ENCODE measurements around the gene INO80.
A peak's percentile ranks its signal among the peaks of the same experiment; 100 is the strongest.
"Not testable (repeated sequence)": the region's sequence is repeated elsewhere in the genome, so short reads cannot be mapped to it uniquely, and the experiment has no call there.

Gene INO80

DNA sequence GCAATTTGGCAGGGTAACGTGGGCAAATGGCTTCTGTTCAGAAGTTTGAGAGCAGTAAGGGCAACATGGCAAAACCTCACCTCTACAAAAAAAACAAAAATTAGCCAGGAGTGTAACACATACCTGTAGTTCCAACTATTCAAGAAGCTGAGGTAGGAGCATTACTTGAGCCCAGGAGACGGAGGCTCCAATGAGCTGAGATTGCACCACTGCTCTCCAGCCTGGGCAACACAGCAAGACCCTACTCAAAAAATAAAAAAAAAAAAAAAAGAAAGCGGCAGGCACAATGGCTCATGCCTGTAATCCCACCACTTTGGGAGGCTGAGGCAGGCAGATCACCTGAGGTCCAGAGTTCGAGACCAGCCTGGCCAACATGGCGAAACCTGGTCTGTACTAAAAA lies 5.9 kb upstream of the INO80 start:
- no peak for DNase-seq

DNA sequence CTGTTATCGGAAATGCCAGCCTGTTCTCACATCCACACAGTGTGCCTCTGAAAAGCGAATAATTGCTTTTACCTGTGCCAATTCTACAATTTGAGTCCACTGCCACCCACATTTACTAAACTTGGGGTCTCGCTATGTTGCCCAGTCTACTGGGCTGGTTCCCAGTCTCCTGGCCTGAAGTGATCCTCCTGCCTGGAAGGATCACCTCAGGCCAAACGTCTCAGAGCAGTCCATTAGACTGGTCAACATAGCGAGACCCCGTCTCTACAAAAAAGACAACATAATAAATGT lies 827 bp upstream of the INO80 start:
- no peak for DNase-seq

DNA sequence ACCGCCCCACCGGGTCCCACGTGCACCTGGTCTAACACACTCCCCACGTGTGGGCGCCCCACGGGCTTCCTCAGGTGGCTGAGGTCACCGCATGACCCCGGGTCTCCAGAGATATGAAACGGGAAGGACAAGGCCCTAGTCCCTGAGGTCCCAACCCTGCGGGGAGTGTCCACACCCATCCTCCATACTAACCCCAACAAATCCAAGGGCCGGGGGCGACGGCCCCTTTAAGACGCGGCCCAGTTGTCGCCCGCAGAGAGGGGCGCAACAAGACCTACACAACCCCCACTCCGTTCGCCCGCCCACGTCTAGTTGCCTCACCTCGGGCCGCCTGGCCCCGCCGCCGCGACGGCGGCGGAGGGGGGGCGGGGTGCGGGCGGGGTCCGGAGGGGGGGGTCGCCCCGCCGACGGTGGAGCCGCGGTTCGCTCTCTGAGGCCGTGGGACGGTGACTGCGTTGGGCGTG lies 396 bp downstream of the INO80 start:
- DNase-seq = peak; percentile 63

DNA sequence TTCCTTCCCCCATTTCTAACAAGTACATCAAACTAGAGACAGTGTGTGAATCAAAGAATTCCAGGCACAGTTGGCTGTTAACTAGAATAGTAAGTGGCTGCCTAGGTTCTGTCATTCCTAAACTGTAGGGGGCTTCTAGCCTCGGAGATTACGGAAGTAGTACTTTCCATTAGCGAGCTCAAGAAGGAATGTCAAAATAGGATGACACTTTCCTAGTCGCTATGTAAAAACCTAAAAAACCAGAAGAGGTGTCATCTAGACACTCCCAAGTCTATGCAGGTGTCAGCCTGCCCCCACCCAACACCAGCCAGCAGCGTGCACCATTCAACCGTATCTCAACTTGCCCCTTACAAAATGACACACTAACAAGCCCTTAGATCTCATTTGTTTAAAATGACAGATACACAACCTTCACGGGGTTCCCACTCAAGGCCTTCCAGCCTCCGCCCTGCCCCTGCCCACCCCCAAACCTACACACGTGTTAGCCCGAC lies 874 bp downstream of the INO80 start:
- DNase-seq = no peak

DNA sequence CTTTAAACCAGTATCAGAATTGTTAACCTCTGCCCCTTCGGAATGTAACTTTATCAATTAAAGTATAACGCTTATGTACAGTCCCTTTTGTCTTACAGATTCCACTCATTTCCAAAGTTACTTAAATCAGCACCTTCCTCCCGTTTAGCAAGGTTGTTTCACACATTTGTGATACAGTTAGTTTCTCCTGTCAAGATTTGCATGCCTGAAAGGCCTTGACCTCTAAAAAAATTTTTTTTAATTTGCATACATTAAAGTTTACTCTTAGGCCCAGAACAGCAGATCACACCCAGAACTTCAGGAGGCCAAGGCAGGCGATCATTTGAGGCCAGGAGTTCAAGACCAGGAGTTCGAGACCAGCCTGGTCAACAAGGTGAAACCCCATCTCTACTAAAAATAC lies 9.1 kb downstream of the INO80 start:
- no peak for DNase-seq

DNA sequence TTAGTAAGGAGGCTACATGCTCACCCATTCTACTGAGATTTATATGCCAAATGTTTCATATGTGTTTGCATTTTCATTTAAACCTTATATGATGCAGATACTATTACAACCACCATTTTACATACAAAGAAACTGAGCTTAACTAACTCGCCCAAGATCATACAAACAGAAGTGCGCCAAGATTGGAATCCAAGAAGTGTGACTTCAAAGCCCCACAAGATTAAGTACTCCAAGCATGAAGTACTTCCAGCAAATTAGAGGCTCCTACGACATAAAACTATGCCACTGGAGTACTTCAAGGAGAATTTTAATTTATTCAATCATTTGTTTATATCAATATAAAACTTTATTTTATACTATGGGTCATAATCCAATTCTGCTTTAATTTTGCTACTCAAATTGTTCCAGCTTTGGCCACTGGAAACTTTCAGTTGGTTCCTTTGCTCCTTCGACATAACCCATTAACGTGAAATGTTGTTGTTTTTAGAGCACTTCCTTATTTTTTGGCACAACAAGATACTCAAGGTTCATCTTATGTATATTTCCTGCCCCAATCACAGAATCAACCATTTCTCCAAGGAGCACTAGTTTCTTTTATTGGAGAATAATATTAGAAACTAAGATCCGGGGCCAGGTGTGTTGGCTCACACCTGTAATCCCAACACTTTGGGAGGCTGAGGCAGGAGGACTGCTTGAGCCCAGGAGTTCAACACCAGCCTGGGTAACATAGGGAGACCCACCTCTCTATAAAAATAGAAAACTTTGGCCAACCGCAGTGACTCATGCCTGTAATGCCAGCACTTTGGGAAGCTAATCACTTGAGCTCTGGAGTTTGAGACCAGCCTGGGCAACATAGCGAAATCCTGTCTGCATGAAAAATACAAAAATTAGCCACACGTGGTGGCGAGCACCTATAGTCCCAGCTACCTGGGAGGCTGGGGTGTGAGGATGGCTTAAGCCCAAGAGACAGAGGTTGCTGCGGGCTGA lies 10.4 kb downstream of the INO80 start:
- no peak for DNase-seq

DNA sequence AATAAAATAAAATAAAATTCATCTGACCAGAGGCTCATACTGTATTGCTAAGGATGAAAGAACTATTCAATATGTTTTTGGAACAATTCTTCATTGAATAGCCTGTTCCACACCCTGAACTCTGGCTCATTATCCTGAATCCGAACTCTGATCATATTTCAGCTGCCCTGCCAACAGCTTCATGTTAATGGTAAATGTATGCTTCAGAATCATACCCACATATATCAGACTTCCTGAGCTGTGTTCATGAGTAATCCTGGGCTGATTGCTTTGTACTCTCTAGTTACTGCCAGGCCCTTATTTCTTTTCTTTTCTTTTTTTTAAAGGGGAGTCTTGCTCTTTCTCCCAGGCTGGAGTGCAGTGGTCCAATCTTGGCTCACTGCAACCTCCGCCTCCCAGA lies 11.8 kb downstream of the INO80 start:
- DNase-seq = no peak

DNA sequence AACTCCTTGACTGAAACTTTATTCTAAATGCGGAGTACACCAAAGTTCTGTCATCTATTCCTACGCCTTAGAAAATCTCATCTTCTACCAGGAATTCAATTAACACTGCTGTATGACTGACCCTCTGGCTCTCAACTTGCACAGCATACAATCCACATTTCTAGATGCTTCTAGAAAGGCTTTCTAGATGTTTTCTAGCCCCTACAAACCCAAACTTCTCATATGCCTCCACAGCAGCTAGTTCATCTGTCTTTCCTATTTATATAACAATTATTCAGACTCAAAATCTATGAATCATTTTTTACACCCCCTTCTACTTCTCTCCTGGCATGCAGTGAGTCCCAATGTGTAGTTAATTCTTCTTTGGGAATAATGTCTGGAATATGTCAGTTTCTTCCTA lies 13.2 kb downstream of the INO80 start:
- DNase-seq = no peak

DNA sequence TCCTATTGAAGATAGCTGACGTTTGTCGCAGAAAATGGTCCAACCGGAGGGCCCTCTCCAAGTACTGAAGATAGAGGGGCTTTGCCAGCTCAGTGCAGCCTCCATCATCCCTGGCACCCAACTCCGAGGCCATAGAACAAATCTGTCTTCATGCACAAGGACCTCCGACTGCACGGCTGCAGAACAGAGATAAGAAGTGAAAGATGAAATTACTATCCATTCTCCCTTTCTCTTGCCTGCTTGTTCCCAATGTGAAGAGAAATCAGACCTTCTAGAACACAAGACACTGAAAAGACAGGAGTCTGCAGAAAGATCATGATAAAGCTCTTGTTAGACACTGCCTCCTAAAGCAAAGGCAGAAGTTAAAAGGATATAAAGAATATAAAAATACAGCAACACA lies 19.9 kb downstream of the INO80 start:
- DNase-seq = no peak

DNA sequence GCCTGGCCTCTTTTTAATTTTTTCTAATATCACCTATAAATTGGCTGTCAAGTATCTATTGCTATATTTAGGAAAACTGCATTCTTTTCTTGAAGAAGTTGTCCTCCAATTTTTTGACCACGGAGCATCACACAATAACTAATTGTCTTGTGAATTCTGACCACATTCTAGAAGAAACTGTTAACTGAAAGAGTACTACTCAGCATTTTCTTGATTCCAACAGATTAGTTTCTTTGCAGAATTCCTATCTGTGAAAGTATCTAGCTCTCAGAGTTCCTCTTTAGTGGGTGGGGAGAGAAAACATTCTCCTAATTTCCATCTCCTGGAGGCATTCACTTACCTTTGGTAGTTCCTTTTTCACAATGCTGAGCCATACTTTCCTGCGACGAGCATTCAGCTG lies 31.1 kb downstream of the INO80 start:
- DNase-seq = no peak

DNA sequence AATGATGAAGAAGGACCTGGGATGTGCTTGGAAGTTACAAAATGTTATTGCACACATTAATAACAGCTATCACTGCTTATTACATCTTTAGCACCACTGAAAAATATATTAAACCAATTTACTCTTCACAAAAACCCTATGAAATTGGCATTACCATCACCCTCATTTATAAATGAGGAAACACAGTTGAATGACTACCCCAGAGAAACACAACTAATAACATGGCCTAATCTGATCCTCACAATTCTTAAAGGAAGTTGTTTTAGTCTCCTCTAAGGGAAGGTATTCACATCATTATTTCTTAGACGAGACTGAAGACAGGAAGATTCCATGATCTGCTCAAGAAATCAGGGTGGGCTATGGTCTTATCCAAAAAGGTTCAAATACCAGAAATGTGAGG lies 35.9 kb downstream of the INO80 start:
- no peak for DNase-seq

DNA sequence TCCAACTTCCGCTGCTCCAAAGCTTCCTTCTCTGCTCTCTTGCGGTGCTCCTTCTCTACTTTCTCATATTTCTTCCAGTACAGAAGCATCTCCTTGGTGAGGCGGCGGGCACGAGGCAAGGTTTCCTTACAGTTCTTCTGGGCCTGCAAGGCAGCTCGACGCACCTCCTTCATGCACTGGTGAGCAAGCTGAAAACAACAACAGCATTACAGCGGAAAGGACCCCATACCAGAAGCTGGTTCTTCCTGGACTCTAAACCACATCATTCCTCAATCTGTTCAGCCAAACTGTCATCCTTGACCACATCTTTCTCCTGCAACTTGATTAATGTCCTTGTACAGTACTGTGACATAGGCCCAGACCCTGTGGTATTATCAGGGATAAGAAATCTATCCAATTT lies 36.4 kb downstream of the INO80 start:
- DNase-seq = no peak

DNA sequence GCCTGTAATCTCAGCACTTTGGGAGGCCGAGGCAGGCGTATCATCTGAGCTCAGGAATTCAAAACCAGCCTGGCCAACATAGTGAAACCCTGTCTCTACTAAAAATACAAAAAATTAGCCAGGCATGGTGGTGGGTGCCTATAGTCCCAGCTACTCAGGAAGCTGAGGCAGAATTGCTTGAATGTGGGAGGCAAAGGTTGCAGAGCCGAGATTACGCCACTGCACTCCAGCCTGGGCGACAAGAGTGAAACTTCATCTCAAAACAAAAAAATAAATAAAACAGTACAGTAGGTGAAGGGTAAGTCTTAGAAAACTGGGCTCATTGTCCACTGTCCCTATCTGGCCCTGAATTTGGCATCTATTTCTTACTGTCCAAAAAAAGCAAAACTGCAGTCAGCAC lies 37.2 kb downstream of the INO80 start:
- not testable (repeated sequence) for DNase-seq

DNA sequence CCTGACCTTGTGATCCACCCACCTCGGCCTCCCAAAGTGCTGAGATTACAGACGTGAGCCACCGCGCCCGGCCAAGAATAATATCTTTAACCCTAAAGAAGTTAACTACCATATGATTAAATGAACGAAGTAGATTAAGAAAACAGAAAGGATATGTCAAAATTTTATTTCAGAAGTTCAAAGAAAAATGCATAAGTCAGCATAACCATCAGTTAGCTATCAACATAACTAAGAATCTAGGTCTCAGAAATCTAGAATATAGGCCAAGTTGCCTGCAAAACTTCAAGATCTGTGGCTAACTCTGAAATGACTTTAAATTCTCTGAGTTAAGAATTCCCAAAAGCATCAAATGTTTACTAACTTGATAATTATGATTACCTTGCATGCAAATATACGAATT lies 38.0 kb downstream of the INO80 start:
- no peak for DNase-seq

DNA sequence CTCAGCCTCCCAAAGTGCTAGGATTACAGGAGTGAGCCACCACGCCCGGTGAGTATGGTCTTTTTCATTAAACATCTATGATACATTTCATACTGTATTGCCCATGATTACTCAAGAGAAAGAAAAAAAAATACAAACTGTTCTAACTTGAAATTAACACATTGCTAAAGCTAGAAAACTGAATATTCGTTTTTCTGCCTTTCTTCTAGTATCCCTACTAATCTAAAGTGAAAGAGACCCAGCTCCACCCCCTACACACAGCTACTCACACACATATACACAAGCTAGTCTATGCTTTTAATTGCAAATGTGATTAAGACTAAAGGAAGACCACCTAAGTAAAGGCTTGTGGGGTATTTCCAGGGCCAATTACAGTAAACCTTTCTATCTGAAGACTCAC lies 43.1 kb downstream of the INO80 start:
- no peak for DNase-seq

DNA sequence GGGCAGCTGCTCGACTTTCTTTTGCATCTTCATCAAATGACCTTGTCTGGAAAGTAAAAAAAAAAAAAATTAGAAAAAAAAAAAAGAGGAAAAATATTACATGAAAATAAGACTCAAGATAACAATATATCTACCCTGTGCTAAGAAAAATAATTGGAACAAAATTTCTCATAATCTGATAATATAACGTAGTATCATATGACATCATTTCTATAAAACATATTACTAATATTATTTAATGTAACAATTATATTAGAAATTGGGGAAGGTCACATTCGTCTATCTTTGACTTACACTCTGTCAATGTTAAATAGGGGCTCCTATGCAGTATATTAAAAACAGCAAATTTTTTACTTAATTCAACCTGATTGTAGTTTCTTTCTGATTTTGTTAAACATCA lies 44.1 kb downstream of the INO80 start:
- DNase-seq = no peak

DNA sequence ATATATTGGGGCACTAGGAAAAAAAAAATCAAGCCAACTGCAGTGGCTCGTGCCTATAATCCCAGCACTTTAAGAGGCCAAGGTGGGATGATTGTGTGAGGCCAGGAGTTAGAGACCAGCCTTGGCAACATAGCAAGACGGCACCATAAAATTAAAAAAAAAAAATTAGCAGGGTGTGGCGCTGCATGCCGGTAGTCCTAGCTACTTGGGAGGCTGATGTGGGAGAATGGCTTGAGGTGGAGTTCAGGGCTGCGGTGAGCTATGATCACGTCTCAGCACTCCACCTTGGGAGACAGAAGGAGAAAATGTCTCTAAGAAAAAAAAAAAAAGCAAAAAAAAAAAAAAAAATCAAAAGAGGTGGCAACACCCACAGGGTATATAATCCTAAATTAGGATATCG lies 49.6 kb downstream of the INO80 start:
- no peak for DNase-seq

DNA sequence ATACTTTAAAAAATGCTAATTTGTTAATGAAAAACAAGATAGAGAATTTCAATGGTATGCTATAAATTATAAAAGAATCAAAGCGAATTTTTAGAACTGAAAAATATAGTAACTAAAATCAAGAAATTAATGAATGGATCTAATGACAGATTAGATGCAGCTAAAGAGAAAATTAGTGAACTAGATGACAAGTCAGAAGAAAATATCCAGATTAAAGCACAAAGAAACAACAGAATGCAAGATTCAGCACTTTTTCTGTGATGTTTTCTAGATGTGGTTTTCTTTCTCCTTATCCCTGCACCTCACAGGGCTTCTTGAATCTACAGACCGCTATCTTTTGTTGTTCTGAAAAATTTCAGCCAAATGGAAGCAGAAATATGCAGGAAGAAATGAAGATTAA lies 54.4 kb downstream of the INO80 start:
- no peak for DNase-seq

DNA sequence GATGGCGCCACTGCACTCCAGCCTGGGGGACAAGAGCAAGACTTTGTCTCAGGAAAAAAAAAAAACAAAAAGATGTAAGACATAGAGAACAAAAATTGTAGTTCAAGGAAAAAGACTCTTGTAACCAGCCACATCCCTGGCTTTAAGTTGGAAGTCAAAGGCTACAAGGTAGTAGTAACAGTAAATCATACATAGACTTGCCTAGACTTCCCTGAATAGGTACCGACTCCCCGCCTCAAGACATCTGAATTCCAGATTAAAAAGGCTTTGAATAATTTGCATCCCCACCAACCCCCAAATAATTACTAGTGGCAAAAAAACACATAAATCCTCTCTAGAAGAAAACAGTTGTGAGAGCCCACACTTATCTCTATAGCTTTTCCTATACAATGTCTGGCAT lies 55.6 kb downstream of the INO80 start:
- DNase-seq = no peak

DNA sequence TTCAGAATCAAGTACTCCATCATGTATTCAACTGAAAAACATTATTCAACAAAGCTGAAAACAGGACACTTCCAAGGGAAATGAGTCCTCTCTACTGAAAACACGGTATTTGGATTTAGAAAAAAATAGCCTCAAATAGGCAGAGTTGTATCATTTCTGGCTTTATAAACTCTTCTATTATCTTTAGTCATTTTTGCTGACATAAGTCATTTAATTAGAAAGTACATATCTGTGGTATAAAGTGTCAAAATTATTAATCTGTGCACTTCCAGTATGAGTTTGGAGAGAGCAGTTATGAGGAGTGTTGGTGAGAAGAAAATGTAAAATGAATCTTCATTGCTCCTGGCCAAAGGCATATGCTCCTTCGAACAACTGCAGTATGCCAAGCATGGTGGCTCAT lies 59.3 kb downstream of the INO80 start:
- DNase-seq = no peak

DNA sequence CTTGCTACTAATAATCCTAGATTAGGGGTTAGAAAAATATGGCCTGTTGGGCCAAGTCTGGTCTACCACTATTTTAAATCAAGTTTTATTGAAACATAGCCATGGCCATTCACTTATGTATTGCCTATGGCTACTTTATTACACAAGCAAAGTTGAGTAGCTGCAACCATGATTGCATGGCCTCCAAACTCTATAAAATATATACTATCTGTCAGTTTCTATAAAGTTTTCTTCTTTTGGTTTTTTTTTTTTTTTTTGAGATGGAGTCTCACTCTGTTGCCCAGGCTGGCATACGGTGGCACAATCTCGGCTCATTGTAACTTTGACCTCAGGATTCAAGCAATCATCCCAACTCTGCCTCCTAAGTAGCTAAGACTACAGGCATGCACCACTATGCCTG lies 60.4 kb downstream of the INO80 start:
- DNase-seq = no peak

DNA sequence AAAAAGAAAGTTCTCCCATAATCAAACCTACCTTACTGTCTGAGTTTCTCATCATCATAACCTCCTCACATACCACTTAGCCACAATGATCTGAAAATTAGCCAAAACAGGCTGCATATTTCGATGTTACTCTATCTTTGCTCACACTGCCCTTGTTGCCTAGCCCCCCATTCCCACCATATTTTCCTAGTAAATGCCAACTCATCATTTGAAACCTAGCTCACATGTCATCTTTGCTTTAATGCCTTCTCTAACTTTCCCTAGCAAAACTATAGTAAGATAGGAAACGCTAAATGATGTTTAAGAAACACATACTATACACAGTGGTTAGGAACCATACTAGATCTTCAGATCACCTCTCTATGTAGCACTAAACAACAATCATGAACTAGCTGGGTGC lies 64.9 kb downstream of the INO80 start:
- no peak for DNase-seq

DNA sequence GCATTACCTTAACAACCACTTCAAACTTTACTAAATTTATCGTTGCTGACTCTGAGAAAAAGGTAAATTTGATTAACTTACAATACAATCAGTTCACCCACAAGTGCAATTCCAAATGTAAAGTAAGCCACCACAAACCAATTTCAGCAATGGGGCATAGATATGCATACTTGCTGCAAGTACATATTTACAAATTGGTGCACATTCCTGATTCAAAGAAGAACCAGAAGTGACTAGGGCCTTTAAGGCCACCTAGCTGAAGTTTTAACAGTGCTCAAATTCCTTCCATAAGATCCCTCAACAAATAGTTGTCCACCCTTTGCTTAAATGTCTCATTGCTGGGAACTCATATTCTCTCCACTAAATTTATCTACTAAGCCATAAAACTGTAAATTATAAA lies 67.2 kb downstream of the INO80 start:
- DNase-seq = no peak

DNA sequence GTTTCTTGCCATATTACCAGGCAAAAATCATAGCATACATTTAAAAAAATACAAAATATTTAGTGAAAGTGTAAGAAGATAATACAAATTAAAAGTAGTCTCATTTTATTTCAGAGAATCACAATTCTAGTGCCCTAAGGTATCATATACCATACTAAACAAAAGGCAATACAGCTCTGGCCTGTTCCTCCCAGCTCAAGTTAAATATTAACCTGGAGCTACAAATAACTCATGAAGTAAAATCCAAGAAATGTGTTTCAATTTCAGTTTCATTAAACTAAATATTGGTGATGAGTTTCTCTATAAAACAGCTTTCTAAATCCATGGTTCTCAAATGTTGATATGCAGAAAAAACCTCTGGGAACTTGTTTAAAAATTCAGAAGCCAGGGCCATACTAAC lies 67.7 kb downstream of the INO80 start:
- no peak for DNase-seq

DNA sequence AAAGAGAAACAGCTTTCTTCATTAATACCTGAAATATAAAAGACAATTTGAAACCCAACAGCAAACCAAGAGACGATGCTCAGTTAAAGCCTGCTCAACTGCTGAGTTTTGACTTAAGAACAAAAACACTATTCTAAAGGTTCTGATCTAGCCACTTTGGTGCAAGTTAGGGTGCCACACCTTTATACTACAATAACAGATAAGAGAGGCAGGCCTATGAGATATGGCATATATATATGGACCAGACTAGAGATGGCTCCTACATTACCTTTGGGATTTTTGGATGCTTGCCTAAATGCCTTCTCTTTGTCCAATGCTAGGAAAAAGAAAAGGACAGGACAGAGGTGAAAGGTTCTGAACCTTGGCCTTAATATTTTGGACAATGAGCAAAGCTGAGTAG lies 68.6 kb downstream of the INO80 start:
- DNase-seq = no peak

Data from effector CD4-positive, alpha-beta T cell (primary cell).